ENCODE measurements around the gene AFAP1L1.

The AFAP1L1 gene

DNA sequence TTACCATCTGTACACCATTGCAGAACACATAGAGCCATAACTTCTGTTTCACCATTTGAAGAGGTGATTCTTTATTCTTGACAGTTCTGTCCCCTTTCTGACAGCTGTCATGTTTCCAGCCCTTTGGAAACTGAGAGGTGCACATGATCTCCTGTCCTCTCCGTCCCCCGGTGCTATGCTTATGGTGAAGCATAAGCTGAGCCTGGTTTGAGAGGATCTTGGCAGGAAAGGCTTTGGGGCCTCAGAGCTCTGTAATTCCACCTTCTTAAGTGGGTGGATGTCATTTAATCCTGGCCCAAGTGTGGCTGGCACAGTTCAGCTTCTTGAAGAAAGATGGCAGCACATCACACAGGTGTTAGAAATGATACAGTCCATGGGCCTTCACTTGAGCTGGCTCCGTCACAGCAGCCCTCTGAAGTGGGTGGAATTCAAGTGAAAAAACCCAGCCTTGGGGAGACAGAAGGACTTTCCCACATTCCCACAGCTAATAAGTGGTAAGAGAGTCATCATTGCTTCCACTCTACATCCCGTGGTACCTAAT, 43.0 kb downstream of the AFAP1L1 start:
- DNase-seq (ENCODE audit: low read depth in 2 of 2), result no peak

DNA sequence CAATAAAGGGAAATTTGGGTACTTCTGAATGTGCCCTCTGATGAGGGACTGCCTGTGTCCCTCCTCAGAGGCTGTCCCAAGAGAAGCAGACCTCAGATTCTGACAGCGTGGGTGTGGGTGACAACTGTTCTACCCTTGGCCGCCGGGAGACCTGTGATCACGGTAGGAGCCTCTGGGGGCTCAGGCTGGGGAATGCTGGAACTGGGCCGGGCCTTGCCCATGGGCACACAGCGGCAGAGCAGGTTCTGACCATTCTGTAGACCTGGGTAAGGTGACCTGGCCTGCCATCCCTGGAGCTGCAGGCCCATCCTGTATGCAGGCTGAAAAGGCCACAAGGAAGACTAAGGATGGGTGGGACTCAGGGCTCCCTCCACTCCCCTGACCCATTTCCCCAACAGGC, 44.1 kb downstream of the AFAP1L1 start:
- no peak for DNase-seq (ENCODE audit: low read depth in 2 of 2)

DNA sequence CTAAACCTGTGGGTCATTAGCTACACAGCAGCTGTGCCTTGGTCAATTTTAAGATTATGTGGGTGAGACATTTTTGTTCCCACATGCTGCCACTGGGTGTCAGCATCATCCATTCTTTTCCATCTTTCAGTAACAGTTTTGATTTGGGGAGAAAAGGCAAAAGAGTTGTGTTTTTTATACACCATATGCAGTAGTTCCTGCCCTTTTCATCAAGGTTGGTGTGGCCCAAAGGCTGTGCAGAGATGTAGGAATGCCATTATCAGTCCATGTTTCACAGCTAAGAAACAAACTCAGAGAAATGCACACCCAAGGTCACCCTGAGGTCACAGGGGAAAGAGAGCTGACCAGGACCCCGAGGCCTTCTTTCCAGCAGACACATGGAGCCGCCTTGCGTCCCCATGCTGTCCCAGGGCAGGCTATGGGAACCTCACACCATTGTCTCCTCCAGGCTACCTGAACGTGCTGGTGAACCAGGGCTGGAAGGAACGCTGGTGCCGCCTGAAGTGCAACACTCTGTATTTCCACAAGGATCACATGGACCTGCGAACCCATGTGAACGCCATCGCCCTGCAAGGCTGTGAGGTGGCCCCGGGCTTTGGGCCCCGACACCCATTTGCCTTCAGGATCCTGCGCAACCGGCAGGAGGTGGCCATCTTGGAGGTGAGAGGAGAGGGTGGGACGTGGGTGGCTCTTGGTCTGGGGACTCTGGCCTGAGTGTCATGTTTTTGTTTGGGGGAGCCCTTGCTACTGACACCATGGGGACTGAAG, 45.8 kb downstream of the AFAP1L1 start:
- no peak for DNase-seq (ENCODE audit: low read depth in 2 of 2)

DNA sequence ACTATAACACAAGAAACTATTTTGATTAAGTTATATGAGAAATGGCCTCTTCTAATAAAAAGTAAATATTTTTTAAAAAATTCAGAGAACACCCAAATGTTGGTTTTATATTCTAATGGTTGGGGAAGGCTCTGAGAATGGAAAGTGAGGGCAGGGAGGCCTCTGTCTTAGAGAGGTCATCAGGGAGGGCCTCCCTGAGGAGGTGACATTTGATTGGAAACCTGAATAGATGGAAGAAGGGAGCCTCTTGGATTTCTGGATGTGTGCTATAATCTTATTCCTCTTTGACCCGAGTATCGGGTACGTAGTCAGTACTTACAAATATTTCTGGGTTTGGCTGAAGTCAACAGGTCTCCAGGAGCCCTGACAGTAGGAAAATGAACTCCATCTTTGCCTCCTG, 47.5 kb downstream of the AFAP1L1 start:
- no peak for DNase-seq (ENCODE audit: low read depth in 2 of 2)

DNA sequence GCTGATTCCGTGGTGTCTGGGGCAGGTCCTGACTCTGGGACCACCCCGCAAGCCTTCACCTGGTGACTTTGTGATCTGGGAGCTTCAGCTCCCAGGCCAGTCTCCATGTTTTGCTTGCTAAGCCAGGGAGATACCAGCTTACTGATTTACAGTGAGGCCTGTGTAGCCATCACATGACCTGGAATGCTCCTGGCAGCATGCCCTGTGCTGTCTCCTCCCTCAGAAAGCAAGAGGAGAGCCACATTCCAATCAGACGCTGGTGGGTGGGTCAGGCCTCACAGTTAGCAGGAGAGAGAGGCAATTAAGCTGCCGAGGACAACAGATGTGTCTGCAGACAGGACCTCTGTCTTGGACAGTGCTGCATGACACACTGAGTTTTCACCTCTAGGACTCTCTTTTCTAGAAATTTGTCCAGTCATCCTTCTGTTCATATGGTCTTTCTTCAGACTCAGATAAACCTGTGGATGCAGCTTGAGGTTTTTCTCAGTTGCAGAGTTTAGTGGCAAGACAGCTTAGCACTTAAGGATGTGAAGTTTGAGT, 49.2 kb downstream of the AFAP1L1 start:
- DNase-seq (ENCODE audit: low read depth in 2 of 2), result no peak

DNA sequence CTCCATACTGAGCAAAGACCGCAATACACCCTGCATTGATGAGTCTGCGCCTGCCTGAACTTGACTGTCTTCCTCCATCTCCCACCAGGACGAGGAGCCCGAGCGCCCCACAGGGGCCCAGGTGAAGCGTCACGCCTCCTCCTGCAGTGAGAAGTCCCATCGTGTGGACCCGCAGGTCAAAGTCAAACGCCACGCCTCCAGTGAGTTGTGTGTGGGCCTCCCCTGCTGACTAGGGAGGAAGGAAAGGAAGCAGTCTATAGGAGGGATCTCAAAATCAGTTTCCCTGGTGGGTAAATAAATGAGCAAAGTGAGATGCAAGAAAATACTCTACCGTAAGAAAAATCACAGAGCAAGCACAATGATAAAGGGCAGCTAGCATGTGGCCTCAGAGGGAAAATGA, 50.9 kb downstream of the AFAP1L1 start:
- no peak for DNase-seq (ENCODE audit: low read depth in 2 of 2)

DNA sequence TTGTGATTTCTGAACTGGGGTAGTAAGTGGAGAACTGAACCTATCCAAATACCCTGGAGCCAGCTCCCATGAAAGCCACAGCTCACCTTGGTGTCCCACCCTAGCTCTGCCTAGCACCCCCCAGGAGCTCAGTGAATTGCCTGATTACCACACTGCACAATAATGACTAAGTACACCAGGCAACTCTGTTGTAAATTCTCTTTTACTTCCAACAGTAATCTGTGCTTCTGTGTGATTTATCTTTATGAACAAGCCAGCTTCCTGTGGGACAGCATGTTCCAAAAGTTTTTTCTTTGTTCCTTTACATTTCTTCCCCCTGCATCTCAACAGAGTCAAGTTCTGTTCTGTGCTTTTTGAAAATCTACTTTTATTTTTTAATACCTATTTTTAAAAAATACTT, 51.6 kb downstream of the AFAP1L1 start:
- DNase-seq (ENCODE audit: low read depth in 2 of 2), result no peak

DNA sequence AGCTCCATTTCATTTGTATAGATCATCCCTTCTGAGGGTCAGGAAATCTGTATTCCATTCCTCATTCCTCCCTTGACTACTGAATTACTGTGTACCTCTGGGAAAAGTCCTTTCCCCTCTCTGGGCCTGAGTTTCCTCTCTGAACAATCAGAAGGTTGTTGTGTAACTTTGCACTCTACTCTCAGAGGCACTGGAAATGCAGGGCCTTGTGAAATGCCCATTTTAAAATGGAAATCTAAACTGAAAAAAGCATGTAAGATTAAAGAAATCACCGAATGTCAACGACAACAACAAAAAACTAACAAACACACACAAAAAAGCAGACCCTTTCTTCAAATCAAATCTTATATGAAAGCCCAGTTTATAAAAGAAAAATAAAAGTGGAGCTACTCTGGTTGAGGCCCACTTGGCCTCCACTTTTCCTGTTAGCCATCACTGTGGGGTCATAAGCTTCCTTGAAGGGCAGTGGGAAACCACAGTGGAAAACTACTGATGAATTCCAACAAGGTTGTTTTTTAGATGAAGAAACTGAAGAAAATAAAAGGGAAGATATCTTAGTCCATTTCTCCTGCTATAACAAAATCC, 52.1 kb downstream of the AFAP1L1 start:
- no peak for DNase-seq (ENCODE audit: low read depth in 2 of 2)

DNA sequence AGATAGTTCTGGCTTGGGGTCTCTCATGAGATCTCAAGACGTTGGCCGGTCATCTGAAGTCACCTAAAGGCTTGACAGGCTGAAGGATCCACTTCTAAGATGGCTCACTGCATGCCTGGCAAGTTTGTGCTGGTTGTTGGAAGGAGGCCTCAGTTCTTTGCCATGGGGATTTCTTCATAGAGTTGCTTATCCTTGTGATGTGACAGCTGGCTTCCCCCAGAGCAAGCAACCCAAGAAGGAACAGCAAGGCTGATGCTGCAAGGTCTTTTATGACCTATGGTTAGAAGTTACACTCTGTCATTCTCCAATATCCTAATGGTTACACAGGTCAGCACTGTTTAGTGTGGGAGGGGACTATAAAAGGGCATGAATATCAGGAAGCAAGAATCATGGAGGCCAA, 53.0 kb downstream of the AFAP1L1 start:
- DNase-seq (ENCODE audit: low read depth in 2 of 2), result no peak

DNA sequence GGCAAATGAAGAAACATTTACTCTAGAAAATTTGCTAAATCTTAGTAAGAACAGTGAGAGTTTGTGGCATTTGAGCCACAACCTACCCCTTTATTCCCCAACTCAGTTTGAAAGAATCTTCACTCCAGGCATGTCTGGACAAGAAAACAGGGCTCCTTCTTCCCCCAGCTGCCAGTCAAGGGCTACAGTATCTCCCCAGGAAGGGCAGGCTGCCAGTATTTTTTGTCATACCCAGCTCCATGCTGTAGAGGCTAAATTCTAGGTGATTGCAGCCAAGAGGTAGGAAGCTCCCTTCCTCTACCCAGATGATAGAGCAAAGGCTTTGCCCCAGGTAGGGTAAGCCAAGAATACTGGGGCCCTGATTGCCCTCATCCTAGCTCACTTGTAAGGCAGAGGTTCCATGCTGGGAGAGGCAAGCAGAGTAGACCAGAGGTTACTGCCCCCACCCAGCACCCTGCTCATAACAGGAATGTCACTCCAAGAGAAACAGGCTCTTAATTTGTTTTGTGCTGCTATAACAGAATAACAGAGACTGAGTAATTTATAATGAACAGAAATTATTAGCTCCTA, 53.6 kb downstream of the AFAP1L1 start:
- DNase-seq (ENCODE audit: low read depth in 2 of 2), result no peak

DNA sequence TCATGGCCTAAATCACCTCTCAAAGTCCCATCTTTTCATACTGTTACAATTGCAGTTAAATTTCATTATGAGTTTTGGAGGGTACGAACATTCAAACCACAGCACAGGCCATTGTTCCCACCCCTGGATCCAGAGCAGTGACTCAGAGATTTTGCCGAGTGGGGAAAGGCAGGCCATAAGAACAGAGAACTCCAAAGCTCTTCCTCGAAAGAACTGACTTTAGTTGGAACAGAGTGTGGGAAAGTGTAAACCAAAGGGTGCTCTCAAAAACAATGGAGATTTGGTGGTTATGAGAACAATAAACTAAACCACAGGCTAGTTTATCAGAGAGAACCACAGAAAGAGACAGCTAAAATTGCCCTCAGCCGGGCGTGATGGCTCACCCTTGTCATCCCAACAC, 54.2 kb downstream of the AFAP1L1 start:
- DNase-seq (ENCODE audit: low read depth in 2 of 2), result no peak

DNA sequence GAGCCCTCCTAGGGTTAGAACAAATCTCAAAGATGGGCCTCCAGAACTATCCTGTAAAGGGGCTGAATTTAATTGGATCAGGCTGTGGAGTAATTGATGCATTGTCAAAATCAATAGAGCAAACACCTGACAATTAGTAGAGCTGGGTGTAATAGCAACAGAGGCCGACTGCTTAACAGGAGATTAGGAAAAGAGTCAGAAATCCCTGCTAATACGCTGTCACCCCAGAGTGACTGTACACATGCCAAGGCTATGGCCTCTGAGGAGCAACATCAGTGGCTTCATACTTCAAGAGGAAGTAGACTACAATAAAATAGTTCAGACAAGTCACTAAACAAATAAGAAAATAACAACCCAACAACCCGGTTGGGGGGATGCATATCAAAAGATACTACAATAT, 55.0 kb downstream of the AFAP1L1 start:
- DNase-seq (ENCODE audit: low read depth in 2 of 2), result no peak

DNA sequence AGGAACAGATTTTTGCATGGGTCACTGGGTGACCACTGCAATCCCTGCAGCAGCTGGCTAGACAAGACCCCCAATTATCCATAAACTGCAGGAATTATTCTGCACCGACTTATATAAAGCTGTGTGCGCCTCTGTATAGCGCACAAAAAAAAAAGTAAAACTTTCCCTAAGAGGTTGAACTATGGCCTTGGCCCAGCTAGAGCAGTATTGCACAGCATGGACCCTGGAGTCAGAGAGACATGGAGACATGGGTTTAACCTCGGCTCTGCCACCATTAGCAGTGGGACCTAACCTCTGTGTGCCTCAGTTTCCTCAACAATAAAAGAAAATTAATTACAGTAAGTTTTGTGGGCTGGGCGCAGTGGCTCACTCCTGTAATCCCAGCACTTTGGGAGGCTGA, 56.5 kb downstream of the AFAP1L1 start:
- DNase-seq (ENCODE audit: low read depth in 2 of 2), result no peak

DNA sequence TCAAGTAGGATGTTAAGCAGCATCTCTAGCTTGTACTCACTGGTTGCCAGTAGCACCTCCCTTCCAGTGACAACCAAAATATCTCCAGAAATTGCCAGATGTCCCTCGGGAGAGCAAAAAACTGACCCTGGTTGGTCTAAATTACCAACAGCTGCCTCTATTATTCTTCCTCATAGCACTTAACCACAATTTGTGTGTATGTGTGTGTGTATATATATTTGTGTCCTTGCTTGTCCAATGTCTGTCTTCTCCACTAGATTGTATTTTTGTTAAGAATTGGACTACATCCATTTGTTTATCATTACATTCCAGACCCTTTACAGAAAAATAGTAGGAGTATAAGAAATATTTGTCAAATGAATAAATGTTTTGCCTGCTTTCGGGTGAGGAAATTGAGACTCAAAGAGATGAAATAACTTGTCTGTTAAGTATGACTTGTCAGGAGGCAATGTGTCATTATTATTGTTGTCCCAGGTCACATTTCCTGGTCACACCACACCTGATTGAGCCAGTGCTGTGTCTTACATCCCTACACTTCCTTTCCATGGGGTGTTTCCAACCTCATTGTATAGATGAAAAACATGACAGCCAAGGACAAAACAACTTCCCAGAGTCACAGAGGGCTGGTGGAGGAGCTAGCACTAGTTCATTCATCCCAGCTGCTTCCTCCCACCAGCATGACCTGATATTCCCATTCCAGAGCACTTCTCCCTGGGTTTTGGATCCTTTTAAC, 62.2 kb downstream of the AFAP1L1 start:
- DNase-seq (ENCODE audit: low read depth in 2 of 2), result no peak

DNA sequence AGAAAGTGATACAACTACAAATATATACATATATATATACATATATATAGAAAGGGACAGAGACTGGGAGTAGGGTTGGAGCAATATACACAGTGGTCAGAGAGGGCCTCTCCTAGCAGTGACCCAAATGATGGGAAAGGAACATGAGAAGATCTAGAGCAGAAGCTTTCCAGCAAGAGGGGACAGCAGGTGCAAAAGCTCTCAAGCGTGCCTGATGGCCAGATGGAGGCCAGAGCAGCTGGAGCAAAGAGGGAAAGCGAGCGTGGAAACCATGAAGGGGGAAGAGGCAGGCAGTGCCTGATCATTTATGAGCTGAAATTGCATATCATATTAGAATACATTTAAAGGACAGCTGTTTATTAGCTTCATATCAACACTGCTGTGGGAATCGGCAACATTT, 66.1 kb downstream of the AFAP1L1 start:
- no peak for DNase-seq (ENCODE audit: low read depth in 2 of 2)

DNA sequence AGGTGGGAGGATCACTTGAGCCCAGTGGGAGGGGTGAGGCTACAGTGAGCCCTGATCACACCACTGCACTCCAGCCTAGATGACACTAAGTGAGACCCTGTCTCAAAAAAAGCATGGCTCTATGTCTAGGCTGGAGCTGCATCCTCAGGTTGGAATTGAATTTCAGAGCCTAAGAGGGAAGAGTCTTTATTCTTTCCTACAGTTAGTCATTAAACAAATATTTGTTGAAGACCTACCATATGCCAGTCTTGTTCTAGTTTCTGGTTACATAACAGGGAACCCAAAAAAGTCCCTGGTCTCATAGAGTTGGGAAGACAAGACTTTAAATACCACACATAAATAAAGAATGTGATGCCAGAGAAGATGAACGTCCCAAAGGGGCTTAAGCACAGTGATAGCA, 66.7 kb downstream of the AFAP1L1 start:
- no peak for DNase-seq (ENCODE audit: low read depth in 2 of 2)

DNA sequence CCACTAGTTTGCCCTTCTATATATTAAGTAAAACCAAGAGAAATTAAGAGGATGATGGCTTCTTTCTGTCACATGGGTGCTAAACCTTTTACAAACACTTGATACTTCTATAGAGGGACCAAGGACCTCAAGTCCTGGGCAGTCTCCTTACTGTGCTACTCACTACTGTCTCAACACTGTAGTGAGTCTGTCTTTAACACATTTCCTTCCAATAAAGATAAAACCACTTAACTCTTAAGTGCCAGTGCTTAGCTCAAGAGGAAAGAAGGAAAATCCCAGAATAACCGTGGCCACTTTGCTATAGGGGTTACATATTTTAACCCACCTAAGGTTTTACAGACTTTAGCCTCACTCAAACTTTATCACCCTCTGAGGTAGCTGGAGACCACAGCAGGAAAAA, 69.3 kb downstream of the AFAP1L1 start:
- no peak for DNase-seq (ENCODE audit: low read depth in 2 of 2)

DNA sequence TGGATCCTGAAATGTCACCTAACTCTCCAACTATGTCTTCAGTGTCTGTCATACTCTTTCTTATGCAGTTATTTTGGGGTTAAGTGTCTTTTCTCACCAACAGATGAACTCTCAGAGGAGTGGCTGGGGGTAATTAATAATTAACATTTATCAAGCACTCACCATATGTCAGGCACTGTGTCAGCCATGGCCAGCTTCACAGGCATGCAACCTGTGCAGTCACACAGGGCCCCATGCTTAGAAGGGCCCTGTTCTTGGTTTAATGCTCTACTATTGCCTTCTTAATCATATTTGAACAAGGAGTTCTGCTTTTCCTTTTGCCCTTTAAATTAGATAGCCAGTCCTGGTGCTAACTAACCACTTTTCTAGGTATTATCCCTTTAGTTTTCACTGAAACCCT, 70.2 kb downstream of the AFAP1L1 start:
- no peak for DNase-seq (ENCODE audit: low read depth in 2 of 2)

DNA sequence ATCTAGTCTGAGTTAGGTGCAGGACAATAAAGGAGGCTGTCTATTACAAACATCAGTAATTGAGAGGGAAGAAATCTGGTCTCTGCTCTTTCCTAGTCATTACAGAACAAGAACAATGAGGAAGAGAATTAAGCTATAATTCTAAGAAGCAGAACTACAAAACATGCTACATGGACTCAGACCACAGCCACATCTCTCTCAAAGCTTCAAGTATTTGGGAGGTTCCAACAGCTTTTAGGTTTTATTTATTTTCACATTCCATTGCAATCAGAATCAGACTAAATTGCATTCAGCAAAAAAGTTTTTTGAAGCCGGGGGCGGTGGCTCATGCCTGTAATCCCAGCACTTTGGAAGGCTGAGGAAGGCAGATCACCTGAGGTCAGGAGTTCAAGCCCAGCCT, 72.5 kb downstream of the AFAP1L1 start:
- no peak for DNase-seq (ENCODE audit: low read depth in 2 of 2)

DNA sequence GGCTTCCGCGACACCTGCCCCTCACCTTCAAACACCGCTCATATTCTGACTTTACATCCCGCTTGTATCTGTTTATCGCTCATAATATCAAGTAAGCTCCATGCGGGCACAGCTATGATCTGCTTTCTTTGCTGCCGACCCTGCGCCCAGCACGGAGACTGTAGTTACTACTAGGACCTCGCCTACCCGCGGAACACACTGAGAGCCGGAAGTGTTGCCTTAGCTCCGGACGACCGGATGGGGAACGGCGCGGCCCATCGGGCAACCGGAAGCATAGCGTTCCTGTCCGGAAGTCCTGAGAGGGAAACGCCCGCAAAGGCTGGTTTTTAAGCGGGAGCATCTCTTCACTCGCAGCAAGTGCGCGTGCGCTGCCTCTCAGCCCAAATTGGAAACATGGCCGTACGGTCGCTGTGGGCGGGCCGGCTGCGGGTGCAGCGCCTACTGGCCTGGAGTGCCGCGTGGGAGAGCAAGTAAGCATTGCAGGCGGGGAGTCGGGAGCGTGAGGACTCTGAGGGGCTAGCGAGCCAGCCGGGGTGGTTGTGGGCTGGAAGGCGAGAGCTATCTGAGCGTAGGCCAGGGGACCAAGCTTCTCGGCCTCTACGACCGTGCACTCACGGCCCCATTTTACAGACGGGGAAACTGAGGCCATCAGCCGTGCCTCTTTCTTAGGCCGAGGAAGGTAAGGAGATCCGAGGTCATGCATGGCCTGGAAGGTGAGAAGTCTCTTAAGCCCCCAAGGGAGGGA, 73.7 kb downstream of the AFAP1L1 start, which contains the start of gene GRPEL2:
TSS of gene GRPEL2 (plus strand) at position 353 of the 745 bp plus-strand sequence. CDS start at position 394, 41 bp downstream.
- DNase-seq (ENCODE audit: low read depth in 2 of 2), result peak; percentile 88 to 89

DNA sequence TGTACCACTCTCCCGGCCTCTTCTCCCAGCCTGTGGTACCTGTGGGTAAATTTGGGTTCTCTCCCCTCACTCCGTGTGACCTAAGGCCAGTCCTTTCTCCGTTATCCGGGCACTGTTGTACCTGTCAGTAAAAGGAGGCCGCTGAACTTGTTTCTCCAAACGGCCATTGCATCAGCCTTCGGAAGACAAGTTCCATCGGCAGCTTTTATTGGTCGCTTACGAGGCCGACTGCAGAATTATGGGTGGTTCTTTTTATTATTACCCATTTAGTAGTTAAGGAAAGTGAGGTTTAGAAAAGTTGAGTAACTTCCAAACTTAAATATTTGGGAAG, 74.2 kb downstream of the AFAP1L1 start:
- DNase-seq (ENCODE audit: low read depth in 2 of 2), result no peak

DNA sequence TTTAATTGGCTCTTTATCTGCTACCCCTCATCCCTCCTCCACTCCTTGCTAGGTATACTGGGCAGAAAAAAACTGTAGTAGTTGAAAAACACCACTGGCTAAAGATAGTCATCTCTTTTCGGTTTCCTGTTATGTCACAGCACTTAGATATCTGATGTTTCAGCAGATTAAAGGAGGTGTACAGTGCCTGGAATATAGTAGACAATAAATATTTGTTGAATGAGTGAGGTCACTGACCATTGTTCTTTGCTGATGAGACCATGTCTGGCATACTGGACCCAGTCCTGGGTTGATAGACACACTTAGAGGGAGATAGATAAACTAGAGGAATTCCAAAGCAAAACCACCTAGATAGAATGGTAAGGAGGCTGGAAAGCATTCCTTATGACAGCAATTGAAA, 76.9 kb downstream of the AFAP1L1 start:
- DNase-seq (ENCODE audit: low read depth in 2 of 2), result no peak

Measured in activated CD4-positive, alpha-beta T cell treated with anti-CD3 and anti-CD28 coated beads for 24 hours (primary cell).